SU-DHL-6 (cell line): ENCODE data around the gene EXOC4.

Source experiments
- EZH2phosphoT487 ChIP-seq: fragments of 200-600 bp; sonication (generic), shearing (Covaris generic); conservative IDR thresholded peaks from 2 replicates; pipeline ENCODE4 v1.6.1; 2018; ENCODE audit warnings: mild to moderate bottlenecking, antibody characterized with exemption, low read length, moderate library complexity, mixed read lengths
- TF ChIP-seq, protein P1 (sequence below): fragments of 200-600 bp; sonication (generic); IDR thresholded peaks from one replicate; pipeline ENCODE4 v1.5.1; 2017; ENCODE audit warnings: antibody characterized with exemption, mild to moderate bottlenecking, low read length, moderate library complexity; ENCODE audit not compliant: insufficient read depth, poor library complexity, severe bottlenecking

DNA sequence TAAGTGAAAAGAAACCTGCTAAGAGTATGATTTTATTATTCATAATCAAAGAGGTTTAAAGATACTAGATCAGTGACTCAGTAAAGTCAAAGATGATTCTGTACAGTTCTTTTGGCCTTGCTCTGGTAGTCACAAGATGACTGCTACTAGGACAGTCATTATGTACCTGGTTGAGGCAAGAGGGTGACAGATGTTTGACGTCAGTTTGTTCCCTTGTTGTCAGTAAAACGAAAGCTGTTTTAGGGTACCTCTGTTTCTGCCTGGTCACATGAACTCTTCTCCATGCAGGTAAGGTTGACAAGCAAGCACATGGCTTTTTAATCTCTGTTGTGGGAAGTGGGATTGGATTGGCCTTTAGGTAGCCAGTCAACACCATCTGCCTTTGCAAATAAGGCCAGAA is 308.0 kb downstream of the EXOC4 start:
- no peak for TF ChIP-seq EZH2phosphoT487
- TF ChIP-seq, protein P1, sequence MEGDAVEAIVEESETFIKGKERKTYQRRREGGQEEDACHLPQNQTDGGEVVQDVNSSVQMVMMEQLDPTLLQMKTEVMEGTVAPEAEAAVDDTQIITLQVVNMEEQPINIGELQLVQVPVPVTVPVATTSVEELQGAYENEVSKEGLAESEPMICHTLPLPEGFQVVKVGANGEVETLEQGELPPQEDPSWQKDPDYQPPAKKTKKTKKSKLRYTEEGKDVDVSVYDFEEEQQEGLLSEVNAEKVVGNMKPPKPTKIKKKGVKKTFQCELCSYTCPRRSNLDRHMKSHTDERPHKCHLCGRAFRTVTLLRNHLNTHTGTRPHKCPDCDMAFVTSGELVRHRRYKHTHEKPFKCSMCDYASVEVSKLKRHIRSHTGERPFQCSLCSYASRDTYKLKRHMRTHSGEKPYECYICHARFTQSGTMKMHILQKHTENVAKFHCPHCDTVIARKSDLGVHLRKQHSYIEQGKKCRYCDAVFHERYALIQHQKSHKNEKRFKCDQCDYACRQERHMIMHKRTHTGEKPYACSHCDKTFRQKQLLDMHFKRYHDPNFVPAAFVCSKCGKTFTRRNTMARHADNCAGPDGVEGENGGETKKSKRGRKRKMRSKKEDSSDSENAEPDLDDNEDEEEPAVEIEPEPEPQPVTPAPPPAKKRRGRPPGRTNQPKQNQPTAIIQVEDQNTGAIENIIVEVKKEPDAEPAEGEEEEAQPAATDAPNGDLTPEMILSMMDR = no peak
